Colon (tissue), 2 donors: ENCODE data around the gene SLC7A4.
"Not testable (repeated sequence)": the region's sequence is repeated elsewhere in the genome, so short reads cannot be mapped to it uniquely, and the experiment has no call there.

ENCODE experiments used
- FAIRE-seq: peaks from 2 replicates; lab custom pipeline; 2012; peaks lifted over from hg19 to GRCh38; lab: Jason Lieb, UNC
- donor health status: control.
- donor health status: control.

The SLC7A4 gene

DNA sequence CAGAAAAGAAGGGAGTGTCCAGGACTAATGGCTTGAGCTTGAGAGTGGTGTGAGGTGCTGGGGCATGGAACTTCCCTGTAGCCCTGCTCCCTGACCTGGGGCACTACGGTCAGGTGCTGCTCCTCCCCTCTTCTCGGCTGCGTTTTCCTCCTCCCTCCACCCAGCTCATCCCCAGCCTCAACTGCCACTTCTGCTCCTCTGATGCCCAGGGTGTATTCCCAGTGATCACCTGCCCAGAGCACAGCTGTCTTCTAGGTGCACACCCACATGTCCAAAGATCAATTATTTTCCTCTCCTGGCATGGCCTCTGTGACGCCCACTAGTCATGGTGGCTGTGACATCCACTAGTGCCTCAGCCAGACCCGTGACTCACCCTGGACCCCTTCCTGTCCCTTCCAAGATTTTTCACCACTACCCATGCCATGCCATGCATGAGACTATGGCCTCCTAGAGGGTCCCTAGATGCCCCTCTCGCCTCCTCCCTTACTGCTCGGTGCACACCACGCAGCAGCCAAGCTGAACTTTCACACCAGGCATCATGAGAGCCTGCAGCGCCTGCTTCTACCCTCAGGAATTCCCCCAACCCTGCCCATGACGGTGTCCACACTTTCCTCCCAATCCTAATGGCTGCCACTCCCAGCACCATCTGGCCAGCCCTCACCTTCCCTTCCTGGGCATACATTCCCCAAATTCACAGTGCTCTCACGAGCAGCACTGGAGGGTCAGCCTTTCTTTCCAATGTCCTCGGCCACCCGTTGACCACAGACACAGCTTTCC is 15.5 kb downstream of the SLC7A4 start:
- no peak for FAIRE-seq

- no peak for FAIRE-seq
These were observed 16.8 kb downstream of the SLC7A4 start for GRCh38 chr22:21015466-21016006.

GRCh38 chr22:21014726-21015465 is 17.5 kb downstream of the SLC7A4 start, which contains the start of gene P2RX6:
P2RX6 (plus strand) TSS chr22:21015165; CDS start chr22:21015175, 10 bp downstream.
- FAIRE-seq = no peak

- no peak for FAIRE-seq
These were observed 18.1 kb downstream of the SLC7A4 start for GRCh38 chr22:21014202-21014725.

- FAIRE-seq = no peak
These were observed 18.6 kb downstream of the SLC7A4 start for GRCh38 chr22:21013657-21014201.

DNA sequence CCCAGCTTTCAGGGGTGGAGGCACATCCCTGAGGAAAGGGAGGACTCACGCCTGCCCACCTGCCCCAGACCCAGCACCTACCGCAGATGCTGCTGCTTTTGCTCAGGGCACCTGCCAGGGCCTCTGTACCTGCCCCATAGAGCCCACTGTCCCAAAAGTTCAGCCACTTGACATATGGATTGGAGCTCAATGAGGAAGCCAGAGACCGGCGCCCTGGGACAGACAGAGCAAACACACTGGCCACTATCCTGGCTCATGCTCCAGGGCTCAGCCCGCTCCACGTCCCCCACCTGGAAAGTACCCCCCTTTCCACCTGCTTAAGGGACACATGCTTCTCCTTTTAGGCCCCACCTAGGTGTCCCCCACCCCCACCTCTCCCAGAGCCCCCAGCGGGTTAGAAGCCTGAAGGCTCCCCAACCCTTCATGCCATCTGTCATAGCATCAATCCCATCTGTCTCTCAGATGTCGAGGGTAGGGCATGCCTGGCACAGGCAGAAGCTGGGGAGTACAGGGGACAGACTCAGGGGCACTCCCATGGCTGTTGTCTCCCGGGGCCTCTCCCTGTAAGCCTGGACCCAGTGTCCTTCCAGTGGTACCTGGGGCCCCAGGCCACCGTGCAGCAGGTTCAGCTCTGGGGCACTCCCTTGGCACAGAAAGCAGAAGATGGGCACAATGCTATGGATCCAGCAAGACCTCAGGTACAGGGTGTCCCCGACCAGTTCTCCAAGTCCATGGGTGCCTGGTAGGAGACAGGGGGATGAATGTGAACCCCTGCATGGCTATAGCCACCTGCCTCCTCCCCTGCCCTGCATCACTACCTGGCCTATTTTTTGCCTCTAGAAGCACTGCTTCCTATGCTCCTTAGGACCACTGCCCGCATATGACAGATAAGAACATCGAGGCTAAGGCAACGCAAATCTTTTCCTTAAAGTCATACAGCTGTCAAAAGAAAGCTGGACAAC is 19.6 kb downstream of the SLC7A4 start:
- no peak for FAIRE-seq

DNA sequence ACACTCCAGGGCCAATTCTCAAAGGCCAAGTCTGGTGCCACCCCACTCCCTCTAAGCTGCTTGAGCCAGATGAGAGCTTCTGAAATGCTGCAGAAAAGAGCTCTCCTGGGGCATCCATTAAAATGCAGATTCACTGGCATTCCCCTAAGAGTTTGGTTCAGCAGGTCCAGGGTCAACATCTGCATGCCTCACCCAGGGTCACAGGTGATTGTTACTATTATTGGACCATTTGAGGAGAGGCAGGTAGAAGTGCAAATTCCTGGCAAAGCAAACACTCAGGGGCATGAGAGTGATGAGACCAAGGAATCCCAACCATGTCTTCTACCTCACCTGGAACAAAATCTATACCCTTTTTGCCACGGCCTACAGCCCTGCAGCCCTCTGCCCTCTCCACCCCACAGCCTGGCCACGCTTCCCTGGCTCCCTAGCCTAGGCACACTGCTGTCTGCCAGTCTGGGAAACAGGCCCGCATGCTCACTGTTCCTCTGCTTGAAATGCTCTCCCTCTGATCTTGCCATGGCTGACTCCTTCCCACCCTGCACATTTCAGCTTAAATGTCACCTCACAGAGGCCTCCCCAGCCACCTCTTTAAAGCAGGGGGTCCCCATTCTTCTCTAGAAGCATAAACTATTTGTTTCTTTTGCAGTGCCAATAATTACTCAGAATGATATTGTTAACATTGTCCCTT is 21.8 kb downstream of the SLC7A4 start:
- no peak for FAIRE-seq

DNA sequence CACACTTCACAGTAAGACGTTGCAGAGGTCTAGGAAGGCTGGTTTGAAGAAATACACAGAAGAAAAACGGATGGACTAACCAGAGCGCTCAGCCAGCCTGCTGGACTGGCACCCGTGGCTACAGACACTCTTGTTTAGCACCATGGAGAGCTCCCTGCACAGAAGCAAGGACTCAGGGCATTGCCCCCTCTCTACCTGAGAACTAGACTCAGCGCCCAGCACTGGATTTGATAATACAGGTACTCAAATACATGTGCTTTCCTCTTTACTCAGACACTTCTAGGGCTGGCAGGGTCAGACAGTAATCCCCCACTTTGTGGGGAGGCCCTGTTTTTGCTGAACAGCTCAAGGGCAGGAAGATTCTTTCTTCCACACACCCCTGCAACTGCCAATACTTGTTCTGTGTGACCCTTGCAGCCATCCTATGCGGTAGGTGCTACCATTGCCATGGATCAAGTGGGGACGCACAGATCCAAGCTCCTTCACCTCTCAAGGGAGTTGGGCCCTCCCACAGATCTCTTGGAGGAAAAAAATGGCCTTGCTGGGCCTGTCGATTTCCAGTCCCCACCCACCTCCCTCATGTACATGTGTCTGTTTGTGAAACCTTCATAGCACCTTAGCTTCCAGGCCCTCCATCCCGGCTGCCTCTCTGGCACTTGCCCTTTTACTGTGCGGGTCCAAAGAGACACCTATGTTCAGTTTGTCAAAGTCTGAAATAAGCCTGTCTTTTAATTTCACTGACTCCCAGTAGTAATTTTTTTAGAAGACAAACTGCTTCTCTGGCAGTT is 22.5 kb downstream of the SLC7A4 start:
- FAIRE-seq = no peak

DNA sequence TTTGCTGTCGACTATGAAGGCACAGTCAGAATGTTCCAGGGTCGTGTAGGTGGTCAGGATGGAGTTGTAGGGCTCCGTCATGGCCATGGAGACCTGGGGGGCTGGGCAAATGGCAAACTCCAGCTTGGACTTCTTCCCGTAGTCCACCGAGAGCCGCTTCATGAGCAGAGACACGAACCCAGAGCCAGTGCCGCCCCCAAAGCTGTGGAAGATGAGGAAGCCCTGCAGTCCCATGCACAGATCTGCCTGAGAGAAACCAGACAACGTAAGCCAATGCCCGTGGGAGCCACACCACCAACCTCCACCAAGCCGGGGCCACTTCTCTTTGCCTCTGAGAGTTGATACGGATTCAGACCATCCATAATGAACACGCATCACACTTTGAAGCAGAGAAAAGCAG is 23.2 kb downstream of the SLC7A4 start:
- not testable (repeated sequence) for FAIRE-seq

GRCh38 chr22:21003782-21004181 is 28.6 kb downstream of the SLC7A4 start:
- no peak for FAIRE-seq

DNA sequence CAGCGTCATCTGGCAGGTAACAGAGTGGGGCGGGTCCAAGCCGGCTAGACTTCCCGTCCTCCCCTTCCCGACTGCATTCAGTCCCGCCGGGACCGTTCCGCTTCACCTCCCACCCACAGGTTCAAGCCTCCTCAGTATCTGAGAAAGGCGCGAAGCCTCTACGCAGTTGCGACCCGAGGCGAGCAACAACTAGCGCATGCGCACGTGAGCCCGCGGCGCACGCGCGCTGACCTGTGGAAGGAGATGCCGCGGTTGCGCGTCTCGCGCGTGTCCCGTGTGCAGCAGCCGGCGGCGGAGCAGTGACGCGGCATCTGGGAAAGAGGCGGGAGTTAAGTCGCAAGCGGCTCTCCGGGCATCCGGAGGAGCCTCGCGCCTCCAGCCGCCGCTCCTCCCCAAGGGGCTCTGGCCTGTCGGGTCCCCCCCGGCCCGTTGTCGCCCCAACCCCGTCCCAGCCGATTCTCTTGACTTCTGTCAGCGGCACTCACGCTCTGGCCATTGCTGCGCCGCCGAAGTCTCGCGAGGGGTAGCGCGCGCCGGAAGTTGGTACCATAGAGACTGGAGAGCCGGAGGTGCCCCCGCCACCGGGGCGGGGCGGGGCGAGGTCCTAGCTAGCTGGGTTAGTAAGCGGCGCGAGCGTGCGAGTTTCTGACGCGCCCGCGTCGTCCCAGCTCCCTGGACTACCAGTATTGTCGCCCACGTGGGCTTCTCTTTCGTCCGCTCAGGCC is 30.6 kb downstream of the SLC7A4 start, which contains the start of gene THAP7:
Gene THAP7 (minus strand): TSS at position 518 of the 725 bp plus-strand sequence. CDS start 207 bp downstream, at position 311.
- no peak for FAIRE-seq

GRCh38 chr22:21000987-21001600 is 31.3 kb downstream of the SLC7A4 start:
- no peak for FAIRE-seq

GRCh38 chr22:21000207-21000986 is 32.0 kb downstream of the SLC7A4 start:
- no peak for FAIRE-seq

DNA sequence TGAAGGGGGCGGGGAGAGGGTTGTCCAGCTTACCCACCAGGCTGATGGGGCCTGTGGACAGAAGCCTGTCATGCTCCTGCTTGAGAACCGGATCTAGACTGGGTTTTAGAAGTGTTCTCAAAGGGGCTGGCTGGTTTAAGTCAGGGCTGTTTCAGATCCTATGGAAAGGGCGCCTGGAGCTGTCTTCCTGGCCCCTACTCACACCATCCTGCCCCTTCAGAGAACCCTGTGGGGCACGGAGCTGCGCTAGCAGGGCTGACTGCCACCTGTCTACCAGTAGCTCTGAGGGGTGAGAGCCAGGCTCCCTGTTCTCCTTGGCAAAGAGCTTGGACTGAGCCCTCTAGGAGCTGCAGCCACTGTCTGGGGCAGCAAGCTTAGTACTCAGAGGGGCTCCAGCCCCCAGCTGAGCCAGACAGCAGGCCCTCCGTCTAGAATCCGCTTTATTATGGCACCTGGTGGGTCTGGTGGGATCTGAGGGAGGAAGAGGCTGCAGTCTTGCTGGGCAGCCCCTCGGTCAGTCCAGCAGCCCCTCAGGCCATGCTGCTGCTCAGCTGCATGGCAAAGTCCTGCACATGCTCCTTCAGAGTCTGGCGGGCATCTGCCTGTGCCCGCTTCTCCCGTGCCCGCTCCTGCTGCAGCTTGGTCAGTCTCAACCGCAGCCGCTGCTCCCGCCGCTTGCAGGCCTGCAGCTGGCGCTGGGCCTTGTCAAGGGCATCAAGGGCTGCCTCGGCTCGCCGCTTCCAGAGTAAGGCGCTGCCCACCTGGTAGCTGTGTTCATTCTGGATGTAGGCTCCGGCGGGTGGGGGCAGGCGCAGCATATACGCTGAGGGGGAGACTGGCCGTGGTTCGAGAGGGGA is 32.8 kb downstream of the SLC7A4 start:
- no peak for FAIRE-seq

- no peak for FAIRE-seq
These were observed 33.7 kb downstream of the SLC7A4 start for GRCh38 chr22:20998411-20999336.
